ENCODE results near the gene TTC28. TPM values are rescaled to one million over a fixed set of nuclear protein-coding genes. Genes with fewer than 3 reads are reported as not detected.
A peak's percentile ranks its signal among the peaks of the same experiment; 100 is the strongest.
"Not testable (repeated sequence)": the region's sequence is repeated elsewhere in the genome, so short reads cannot be mapped to it uniquely, and the experiment has no call there.

TTC28 gene
- total RNA-seq, 1 donor from 2014 or later: 48.5 TPM

DNA sequence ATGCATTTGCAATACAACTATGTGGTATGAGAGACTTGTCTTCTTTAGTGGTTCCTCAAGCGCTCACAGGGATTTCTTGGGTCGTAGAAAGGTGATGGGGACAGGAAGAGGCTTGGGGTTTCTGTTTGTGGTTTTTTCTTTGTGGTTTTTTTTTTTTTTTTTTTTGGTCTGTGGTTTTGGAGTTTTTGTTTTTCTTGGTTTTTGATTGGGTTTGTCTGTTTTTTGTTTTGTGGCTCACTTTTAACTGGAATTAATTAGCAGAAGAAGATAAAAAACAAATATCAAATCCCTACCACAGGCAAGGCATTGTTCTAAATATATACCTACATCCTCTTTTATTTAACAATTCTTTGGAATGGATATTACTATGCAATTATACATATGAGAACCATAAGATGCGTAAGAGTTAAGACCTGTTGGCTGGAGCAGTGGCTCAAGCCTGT, 5.5 kb downstream of the TTC28 start:
- DNase-seq: no peak

DNA sequence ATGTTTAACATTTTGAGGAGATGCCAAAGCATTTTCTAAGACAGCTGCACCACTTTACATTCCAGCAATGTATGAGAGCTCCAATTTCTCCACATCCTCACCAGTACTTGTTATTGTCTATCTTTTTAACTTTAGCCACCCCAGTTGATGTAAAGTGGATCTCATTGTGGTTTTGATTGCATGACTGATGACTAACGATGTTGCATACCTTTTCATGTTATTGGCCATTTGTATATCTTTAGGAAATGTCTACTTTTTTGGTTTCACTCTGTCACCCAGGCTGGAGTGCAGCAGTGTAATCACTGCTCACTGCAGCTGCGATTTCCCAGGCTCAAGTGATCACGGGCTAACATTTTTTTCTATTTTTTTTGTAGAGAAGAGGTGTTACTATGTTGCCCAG, 8.9 kb downstream of the TTC28 start:
- no peak for DNase-seq

DNA sequence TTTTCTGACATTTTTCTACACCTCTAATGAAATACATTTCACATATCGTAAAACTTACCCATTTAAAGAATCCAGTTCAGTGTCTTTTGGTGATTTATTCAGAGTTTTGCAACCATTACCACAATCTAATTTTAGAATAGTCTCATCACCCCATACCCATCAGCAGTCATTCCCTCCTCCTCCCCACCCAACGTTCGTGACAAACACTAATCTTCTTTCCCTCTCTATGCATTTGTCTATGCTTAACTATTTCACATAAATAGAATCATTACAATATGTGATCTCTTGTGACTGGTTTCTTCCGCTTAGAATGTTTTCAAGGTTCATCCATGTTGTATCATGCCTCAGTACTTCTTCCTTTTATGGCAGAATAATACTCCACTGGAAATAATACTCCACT, 9.5 kb downstream of the TTC28 start:
- no peak for DNase-seq

DNA sequence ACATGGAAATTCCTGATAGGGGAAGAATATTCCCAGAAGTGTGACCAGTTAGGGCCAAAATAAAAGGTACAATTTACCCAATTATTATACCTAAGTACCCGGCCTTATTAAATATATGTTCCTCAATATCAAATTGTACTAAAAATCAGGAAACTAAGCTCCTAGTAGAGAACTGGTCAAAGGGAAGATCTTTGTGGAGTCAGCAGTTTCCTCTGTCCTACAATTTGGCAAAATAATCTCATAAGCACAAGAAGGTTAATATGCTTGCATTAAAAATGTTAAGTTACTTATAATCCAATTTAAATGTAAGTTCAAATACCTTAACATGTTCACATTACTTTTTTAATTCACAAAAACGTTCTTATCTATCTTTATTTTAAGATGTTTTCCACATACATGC, 10.3 kb downstream of the TTC28 start:
- no peak for DNase-seq

DNA sequence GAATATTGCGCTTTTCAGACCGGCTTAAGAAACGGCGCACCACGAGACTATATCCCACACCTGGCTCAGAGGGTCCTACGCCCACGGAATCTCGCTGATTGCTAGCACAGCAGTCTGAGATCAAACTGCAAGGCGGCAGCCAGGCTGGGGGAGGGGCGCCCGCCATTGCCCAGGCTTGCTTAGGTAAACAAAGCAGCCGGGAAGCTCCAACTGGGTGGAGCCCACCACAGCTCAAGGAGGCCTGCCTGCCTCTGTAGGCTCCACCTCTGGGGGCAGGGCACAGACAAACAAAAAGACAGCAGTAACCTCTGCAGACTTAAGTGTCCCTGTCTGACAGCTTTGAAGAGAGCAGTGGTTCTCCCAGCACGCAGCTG, 16.1 kb downstream of the TTC28 start:
- not testable (repeated sequence) for DNase-seq

DNA sequence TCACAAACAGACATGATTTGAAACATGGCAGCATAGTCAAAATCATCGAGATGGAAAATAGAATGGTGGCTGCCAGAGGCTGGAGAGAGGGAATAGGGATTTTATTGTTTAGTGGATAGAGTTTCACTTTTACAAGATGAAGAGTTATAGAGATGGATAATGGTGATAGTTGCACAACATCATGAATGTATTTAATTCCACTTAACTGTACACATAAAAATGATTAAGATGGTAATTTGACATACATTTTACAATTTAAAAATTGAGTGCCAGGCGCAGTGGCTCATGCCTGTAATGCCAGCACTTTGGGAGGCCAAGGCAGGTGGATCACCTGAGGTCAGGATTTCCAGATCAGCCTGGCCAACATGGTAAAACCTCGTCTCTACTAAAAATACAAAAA, 21.2 kb downstream of the TTC28 start:
- no peak for DNase-seq

DNA sequence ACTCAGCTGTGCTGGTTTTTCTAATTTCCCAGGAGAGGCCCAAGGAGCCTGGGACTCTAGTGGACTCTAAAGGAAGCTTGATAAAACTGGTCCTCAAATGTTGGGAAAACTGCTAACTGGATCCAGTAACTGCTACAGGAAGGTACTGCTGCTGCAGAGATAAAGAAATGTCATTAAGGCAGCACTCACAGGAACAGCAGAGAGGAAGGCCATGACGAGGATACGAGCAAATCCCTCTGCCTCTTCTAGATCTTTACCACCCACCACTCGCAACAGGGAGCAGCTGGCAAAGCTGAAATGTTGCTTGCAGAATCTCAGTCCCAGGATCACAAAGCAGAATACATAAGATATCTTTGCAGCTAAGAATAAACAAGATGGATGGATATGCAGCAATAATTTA, 23.5 kb downstream of the TTC28 start:
- no peak for DNase-seq

DNA sequence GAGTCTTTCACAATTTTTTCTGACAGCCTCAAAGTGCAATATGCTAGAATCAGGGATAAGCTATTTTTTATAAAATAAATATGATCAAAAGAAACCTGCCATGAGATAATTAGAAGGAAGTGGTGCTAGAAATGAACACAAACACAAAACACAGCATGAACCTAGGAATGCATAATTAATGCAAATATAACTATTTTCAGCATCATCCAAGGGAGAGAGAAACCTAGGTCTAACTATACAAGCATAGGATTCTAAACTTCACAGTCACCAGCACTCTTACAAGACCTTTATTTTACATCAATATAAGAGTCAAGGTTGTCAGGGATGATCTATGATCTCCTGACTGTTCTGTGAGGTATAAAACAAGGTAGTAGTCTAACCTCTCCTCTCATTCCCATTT, 29.2 kb downstream of the TTC28 start:
- DNase-seq: no peak

DNA sequence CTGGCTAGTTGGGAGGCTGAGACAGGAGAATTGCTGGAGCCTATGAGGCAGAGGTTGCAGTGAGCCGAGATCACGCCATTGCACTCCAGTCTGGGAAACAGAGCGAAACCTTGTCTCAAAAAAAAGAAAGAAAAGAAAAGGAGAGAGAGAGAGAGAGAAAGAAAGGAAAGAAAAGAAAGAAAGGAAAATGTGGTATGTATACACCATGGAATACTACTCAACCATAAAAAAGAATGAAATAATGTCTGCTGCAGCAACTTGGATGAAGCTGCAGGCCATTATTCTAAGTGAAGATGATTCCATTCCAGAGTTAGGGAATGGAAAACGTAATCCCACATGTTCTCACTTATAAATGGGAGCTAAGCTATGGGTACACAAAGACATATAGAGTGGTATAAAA, 30.8 kb downstream of the TTC28 start:
- DNase-seq: no peak

DNA sequence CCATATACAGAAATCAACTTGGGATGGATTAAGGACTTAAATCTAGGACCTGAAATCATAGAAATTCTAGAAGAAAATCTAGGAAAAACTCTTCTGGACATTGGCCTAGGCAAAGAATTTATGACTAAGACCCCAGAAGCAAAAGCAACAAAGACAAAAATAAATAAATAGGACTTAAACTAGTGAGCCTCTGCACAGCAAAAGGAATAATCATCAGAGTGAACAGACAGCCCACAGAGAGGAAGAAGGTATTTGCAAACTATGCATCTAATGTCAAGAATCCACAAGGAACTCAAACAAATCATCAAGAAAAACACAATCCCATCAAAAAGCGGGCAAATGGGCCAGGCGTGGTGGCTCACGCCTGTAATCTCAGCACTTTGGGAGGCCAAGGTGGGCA, 32.4 kb downstream of the TTC28 start:
- DNase-seq: no peak

DNA sequence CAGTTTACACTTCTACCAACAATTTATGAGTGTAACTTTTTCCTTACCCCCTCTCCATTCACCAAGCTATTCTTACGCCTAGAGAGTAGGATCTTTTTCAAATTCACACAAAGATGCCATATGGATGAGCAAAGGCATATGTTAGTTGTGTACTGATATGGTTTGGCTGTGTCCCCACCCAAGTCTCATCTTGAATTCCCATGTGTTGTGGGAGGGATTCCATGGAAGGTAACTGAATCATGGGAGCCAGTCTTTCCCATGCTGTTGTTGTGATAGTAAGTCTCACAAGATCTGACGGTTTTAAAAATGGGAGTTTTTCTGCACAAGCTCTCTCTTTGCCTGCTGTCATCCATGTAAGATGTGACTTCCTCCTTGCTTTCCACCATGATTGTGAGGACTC, 40.3 kb downstream of the TTC28 start:
- DNase-seq: no peak

DNA sequence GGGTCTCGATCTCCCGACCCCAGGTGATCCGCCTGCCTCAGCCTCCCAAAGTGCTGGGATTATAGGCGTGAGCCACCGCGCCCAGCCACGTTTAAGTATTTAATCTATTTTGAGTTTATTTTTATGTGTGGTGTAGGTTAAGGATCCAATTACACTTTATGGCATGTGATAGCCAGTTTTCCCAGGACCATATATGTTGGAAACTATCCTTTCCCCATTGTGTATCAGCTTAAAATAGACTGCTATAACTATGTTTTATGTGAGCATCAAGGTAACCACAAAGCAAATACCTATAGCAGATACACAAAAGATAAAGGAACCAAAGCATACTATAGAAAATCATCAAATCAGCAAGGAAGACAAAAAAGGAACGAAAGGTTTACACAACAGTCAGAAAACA, 42.4 kb downstream of the TTC28 start:
- no peak for DNase-seq

DNA sequence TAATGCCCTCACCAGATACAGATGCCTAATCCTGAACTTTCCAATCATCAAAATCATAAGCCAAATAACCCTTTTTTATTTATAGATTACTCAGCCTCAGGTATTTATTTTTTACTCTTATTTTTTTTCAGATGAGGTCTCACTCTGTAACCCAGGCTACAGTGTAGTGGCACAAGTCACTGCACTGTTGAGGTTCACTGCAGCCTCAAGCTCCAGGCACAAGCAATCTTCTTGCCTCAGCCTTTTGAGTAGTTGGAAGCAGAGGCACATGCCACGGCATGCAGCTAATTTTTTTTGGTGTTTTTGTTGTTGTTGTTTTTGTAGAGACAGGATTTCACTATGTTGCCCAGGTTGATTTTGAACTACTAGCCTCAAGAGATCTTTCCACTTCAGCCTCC, 49.5 kb downstream of the TTC28 start:
- no peak for DNase-seq

DNA sequence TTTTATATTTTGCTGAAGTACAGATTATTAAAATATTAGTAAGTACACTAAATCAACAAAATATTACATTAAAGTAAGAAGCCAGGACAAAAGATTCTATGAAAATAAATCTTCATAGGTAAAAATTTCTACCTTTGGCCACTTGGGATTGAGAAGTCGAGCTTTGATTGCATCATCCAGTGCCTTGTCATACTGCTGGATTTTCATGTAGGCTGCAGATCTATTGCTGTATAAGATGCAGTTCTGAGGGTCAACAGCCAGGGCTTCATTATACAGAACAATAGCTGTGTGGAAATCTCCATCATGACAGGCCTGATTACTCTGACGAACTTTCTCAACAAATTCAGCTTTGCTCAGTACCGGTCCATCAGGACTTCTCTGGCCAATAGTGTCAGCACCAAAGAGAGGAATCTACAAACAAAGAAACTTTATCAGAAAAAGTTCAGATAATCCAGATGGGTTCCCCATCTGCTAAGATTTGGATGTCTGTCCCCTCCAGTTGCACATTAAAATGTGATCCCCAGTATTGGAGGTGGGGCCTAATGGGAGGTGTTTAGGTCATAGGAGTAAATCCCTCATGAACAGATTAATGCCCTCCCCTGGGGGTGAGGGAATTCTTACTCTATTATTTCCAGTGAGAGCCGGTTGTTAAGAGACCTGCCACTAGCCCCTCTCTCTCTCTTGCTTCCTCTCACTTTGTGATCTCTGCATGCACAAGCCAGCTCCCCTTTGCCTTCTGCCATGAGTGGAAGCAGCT, 50.0 kb downstream of the TTC28 start:
- no peak for DNase-seq

DNA sequence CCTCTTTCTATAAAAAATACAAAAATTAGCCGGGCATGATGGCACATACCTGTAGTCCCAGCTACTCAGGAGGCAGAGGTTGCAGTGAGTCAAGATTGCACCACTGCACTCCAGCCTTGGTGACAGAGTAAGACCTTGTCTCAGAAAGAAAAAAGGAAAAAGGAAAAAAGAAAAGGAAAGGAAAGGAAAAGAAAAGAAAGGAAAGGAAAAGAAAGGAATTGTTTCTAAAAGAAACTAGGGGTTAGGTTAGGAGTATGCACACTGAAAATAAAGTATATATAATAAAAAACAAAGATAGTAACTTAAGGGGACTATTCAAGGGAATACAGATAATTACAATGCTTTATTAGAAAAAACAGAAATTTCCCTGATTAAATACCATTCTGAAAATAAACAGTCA, 50.9 kb downstream of the TTC28 start:
- DNase-seq: no peak

DNA sequence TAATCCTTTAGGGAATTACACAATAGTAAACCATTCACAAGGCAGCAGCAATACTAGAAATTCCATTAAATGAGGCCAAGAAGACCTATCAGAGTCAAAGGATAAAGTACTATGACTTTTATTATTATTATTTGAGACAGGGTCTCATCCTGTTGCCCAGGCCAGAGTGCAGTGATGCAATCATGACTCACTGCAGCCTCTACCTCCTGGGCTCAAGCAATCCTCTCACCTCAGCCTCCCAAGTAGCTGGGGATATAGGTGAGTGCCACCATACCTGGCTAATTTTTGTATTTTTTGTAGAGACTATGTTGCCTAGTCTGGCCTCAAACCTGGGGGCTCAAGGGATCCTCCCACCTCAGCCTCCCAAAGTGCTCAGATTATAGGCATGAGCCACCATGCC, 51.8 kb downstream of the TTC28 start:
- DNase-seq: no peak

DNA sequence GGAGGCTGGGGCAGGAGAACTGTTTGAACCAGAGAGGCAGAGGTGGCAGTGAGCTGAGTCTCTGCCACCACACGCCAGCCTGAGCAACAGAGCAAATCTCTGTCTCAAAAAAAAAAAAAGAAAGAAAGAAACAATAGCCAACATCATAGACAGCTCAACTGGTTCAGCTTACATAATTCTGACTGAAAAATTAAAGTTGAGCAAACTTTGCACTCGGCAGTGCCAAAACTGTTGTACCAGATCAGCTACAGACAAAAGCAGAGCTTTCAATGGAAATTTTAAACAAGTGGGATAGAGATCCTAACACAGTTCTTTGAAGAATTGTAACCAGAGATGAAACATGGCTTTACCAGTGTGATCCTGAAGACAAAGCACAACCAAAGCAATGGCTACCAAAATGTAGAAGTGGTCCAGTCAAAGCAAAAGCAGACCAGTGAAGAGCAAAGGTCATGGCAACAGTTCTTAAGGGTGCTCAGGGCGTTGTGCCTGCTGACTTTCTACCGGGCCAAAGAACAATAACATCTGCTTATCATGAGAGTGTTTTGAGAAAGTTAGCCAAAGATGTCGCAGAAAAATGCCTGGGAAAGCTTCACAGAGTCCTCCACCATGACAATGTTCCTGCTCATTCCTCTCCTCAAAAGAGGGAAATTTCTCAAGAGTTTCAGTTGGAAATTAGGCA, 59.3 kb downstream of the TTC28 start:
- no peak for DNase-seq

DNA sequence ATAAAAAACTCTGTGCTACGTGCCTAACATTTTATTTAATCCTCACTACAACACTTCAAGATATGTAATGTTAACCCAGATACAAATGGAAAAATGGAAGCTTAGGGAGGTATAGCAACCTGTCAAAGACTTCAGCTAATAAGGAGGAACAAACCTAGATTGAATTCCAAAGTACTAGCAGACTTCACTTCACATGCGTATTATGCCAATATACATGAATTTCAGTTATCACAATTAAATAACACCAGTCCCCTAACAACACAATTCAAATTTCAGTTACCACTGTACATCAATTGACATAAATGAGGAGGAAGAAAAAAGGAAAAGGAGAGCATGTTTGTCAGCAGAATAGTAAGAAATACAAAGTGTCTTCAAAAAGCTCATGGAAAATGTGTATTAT, 60.4 kb downstream of the TTC28 start:
- no peak for DNase-seq

DNA sequence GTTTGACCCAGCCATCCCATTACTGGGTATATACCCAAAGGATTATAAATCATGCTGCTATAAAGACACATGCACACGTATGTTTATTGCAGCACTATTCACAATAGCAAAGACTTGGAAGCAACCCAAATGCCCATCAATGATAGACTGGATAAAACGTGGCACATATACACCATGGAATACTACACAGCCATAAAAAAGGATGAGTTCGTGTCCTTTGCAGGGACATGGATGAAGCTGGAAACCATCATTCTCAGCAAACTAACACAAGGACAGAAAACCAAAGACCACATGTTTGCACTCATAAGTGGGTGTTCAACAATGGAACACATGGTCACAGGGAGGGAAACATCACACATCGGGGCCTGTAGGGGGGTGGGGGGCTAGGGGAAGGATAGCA, 64.2 kb downstream of the TTC28 start:
- not testable (repeated sequence) for DNase-seq

DNA sequence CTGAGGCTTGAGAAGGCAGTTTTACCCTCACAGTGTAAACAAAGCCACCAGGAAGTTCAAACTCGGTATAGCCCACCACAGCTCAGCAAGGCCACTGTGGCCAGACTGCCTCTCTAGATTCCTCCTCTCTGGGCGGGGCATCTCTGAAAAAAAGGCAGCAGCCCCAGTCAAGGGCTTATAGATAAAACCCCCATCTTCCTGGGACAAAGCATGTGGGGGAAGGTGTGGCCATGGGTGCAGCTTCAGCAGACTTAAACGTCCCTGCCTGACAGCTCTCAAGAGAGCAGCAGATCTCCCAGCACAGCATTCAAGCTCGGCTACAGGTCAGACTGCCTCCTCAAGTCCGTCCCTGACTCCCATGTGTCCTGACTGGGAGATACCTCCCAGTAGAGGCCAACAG, 69.7 kb downstream of the TTC28 start:
- no peak for DNase-seq

DNA sequence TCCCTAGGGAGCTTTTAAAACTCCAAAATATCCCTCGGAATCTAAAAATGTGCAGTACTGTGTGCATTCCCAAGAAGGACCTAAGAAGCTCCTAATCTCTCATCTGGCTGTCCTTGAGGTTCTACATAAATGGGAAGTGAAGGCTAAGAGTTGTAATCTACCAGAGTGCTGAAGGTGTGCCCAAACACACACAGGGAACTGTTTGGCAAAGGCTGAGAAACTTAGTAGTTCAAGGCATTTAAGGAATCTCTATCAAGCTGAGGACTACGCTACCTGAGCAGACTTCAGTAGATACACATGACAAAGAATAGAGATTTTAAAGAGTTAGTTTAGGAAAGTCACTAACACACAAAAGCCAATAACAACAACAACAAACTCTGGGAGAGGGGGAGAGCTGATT, 71.1 kb downstream of the TTC28 start:
- no peak for DNase-seq

DNA sequence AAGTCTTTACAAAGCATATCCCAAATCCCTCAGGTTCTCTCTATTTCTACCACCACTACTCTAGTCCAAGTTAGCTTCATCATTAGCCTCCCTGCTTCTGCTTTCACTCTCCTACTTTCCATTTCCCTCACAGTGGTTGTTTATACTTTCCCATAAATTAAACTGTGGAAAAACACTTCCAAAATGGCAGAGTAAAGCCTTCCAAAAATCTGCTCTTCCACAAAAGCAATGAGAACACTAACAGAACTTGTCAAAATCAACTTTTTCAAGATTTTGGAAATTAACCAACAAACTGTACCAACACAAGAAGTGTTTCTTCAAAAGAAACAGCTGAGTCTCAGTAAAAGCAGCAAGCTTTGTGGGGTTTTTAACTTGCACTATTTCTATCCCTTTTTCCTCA, 71.8 kb downstream of the TTC28 start:
- DNase-seq: peak; percentile 35

DNA sequence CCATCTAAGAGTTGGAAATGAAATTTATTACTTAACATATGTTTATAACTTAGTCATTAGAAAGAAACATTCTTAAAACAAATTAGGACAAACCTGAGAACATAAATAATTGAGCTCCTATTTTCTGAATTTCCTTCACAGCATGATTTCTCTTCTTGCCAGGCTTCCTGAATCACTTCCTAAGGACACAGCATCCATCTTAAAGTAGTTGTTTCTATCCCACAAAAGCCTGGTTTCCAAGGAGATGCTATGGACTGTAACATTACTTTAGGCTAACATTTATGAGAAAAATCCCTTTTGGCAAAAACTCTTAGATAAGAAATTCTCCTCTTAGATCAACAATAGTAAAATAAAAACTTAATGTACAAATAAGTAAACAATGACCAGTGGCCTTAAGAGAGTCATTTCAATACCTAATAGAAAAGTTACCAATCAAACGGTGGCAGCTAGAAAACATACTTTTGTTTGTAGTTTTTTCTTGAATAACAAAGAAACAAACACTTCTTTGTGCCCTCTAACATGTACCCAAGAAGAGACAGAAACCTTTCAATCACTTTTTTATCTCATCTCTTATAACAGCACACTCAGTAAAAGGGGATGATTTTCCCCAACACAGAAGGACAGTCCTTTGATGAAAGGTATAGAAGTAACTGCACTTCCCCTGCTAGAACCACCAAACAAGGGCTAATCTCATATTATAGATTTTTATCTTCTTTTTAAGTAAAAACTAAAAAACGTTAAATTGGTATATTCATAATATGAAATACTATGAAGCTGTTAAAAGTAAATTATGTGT, 74.5 kb downstream of the TTC28 start:
- DNase-seq: no peak

Data from tongue (tissue), 2 donors.